Cardiac atrium fibroblast (primary cell): ENCODE data around the gene ZNF485. TPM values are rescaled to one million over a fixed set of nuclear protein-coding genes. Genes with fewer than 3 reads are reported as not detected.

ENCODE experiments used
- total RNA-seq: library from RNA; depleted of rRNA; stranded (reverse); fragments of >200 nt; gene quantifications from 2 replicates; pipeline ENCODE4 v1.2.3, GENCODE V29; 2015

The ZNF485 gene
- 3.2 and 3.6 TPM in 2 replicates for total RNA-seq

DNA sequence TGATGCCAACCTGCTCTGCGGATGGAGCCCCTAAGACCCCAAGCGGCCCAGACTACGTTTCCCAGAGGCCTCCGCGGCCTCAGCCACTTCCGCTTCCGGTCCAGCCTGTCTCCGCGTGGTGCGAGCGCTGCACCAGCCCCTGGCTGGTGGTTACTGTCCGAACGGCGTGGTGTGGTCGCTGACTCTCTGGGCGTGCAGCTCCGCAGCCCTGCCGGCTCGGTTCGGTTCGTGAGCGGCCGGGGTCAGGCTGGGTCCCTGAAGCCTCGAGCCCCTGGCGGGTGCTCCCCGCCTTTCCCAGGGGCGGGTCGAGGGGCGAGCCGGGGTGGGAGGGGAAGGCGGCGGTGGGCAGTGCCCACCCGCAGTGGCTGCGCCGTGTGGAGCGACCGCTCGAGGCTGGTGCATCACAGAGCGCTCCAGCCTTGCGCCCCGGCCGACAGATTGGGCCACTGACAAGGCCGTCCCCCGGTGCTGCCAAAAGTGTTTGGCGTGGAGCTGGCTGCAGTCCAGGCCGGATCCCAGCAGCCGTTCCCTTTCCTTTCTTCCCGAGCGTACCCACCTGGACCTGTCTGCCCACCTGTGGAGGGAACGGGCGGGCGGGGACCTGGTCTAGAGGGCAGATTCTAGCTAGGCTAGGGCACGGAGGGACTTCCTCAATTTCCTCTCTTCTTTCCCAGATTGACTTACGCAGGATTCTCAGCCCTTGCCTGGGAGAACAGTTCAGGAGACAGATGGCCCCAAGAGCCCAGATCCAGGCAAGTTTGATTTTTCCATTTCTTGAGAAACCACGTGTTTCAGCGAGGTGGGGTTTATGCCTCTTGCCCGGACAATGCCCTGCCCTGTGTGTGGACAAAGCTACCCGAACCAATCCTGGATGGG lies at the start of gene ZNF485:
Gene ZNF485, plus strand, starts transcription at position 116 of the 876 bp plus-strand sequence. Its CDS starts 613 bp downstream, at position 729.

DNA sequence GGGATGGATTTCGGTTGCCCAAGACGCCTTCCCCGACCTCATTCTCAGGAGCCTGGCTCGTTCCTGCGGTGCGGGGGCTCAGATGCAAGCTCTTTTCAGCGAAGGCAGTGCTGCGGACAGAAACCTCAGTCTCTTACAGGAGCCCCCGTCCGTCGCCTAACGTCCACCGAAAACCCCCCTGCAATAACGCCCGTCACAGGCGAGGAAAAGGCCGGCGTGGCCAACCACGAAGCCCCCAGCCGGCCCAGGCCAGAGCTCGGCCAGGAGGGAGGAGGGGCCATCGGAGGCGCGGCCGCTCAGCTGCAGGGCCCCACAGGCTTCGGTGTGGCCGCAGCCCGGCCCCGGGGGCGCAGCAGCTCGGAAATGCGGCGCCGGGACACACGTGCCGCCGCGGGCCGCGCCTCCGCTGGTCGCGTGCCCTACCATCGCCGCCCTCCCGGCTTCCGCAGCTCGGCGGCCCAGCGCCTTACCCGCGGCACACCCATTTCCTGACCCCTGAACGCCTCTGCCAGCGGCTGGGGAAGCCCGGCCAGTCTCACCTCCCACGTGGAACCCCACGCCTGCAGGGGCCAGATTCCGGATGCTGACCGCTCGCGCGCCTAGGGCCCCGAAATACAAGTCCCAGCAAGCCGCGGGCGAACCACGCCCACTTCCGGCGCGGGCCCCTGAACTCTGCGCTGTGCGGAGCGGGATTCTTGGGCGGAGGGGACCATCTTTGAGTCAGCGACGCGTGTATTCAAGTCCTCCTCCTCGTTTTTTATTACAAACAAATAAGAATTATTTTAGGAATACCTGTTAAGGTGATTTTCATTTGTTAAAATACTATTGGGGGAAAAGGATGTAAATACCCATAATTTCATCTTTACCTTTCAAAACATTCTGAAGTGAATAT lies 32.0 kb upstream of the ZNF485 start, which contains the start of gene ZNF239:
Gene ZNF239, minus strand, starts transcription at position 616 of the 892 bp plus-strand sequence. CDS start 16,537 bp downstream, outside the sequence.

DNA sequence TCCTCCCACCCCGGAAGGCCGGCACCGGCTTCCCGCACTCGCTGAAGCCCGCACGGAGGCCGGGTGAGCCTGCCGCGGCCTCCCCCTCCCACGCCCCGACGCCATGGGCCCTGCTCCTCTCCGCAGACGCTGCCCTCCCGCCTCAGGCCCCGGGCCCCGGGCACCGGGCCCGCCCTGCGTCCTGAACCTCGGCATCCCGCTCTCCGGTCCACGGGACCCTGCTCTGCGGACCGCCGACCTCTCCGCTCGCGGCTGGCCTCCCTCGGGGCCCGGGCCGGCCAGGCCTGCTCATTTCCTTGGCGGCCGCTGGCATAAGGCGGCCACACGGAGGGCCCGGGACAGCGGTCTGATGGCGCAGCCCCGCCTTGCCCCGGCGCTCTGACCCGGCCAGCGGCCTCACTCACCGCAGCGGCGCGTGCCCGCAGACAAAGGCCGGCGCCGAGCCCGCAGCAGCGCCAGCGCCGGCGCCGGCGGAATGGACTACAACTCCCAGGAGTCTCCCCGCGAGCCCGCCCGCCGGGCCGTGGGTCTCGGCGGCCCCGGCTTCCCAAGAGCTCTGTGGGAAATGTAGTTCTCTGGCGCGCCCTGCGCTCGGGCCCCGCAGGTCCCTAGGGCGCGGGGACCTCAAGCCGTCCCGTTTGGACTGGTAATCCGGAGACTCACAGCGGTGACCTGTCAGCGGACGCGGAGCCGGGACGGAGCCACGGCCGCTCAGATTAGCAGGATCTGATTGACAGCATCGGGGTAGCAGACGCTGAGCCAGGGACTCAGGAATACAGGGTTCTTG lies 42.4 kb downstream of the ZNF485 start, which contains the start of gene ZNF32:
Gene ZNF32, minus strand, starts transcription at position 484 of the 787 bp plus-strand sequence. CDS start 2,748 bp downstream, outside the sequence.

Other genes starting within 250 kb of the ZNF485 start
- gene FXYD4, start 234.8 kb upstream of the ZNF485 start, total RNA-seq, result not detected in 2 replicates
- gene HNRNPF, start 197.3 kb upstream of the ZNF485 start, total RNA-seq, result 157 and 160 TPM in 2 replicates
- 1.1 and 13.5 TPM in 2 replicates for gene ZNF487, start 169.3 kb upstream of the ZNF485 start, total RNA-seq
- gene ZNF239, start 31.8 kb upstream of the ZNF485 start, total RNA-seq, result 1.8 and 9.9 TPM in 2 replicates
- 29.6 and 34.3 TPM in 2 replicates for gene ZNF32, start 42.4 kb downstream of the ZNF485 start, total RNA-seq